Mucosa of rectum (tissue), 2 donors: Measurements from ENCODE around the gene MTUS2.

Experiments used
- H3K27ac ChIP-seq, 2 donors: one replicate each; pipeline ENCODE4 v1.7.0; 2013; ENCODE audit warnings: inconsistent platforms in 2 of 2, low read depth in 2 of 2, low read length in 2 of 2
- H3K27me3 ChIP-seq, 2 donors: one replicate each; pipeline ENCODE4 v1.7.0; 2013; ENCODE audit warnings: low read length in 2 of 2; ENCODE audit not compliant: control insufficient read depth in 2 of 2, insufficient read depth in 2 of 2
- H3K36me3 ChIP-seq, 2 donors: one replicate each; pipeline ENCODE4 v1.7.0; 2013; ENCODE audit warnings: low read length in 2 of 2; ENCODE audit not compliant: control insufficient read depth in 2 of 2, insufficient read depth in 2 of 2
- H3K4me1 ChIP-seq, 2 donors: one replicate each; pipeline ENCODE4 v1.7.0; 2013; ENCODE audit warnings: low read length in 2 of 2, mild to moderate bottlenecking in 1 of 2; ENCODE audit not compliant: control insufficient read depth in 2 of 2, insufficient read depth in 2 of 2
- H3K4me3 ChIP-seq, 2 donors: one replicate each; pipeline ENCODE4 v1.7.0; 2013; ENCODE audit warnings: low read length in 2 of 2
- H3K9ac ChIP-seq, 2 donors: one replicate each; pipeline ENCODE4 v1.7.0; 2013; ENCODE audit warnings: low read length in 2 of 2, low read depth in 1 of 2, mild to moderate bottlenecking in 1 of 2
- H3K9me3 ChIP-seq, 2 donors: one replicate each; pipeline ENCODE4 v1.7.0; 2013; ENCODE audit warnings: low read length in 2 of 2; ENCODE audit not compliant: control insufficient read depth in 2 of 2
- donor health status: healthy.
- donor health status: Normal muscosa, but diverticular disease.

The MTUS2 gene

GRCh38 chr13:28854657-28855056, 34.5 kb downstream of the MTUS2 start:
- Histone ChIP-seq H3K9me3 (no peaks in the 10 kb centered on the region), H3K27me3 (no peaks in the 10 kb centered on the region), H3K4me3 (no peak overlapping the region), H3K27ac (no peak overlapping the region), H3K36me3 (no peaks in the 10 kb centered on the region), H3K4me1 (no peaks in the 10 kb centered on the region), H3K9ac (no peak overlapping the region)

GRCh38 chr13:28856287-28856686, 36.1 kb downstream of the MTUS2 start:
- Histone ChIP-seq H3K4me1 (no peaks in the 10 kb centered on the region), H3K36me3 (no peaks in the 10 kb centered on the region), H3K27ac (no peak overlapping the region), H3K9me3 (no peaks in the 10 kb centered on the region), H3K4me3 (no peak overlapping the region), H3K9ac (no peak overlapping the region), H3K27me3 (no peaks in the 10 kb centered on the region)

- Histone ChIP-seq H3K4me1 (no peaks in the 10 kb centered on the region), H3K27ac (no peak overlapping the region), H3K9me3 (no peaks in the 10 kb centered on the region), H3K27me3 (no peaks in the 10 kb centered on the region), H3K36me3 (no peaks in the 10 kb centered on the region), H3K4me3 (no peak overlapping the region), H3K9ac (no peak overlapping the region)
Observed at GRCh38 chr13:28859069-28859468, 38.9 kb downstream of the MTUS2 start.

- no peak overlapping the region for H3K4me3 ChIP-seq
- H3K36me3 ChIP-seq = no peaks in the 10 kb centered on the region
- no peak overlapping the region for H3K27ac ChIP-seq
- H3K9ac ChIP-seq = no peak overlapping the region
- H3K4me1 ChIP-seq = no peaks in the 10 kb centered on the region
- no peaks in the 10 kb centered on the region for H3K27me3 ChIP-seq
- H3K9me3 ChIP-seq = no peaks in the 10 kb centered on the region
Observed at GRCh38 chr13:28859717-28860116, 39.6 kb downstream of the MTUS2 start.

GRCh38 chr13:28864544-28864943, 44.4 kb downstream of the MTUS2 start:
- Histone ChIP-seq H3K9me3 (no peaks in the 10 kb centered on the region), H3K4me3 (no peak overlapping the region), H3K9ac (no peak overlapping the region), H3K36me3 (no peaks in the 10 kb centered on the region), H3K4me1 (no peaks in the 10 kb centered on the region), H3K27me3 (no peaks in the 10 kb centered on the region), H3K27ac (no peak overlapping the region)

- H3K27me3 ChIP-seq = no peaks in the 10 kb centered on the region
- no peak overlapping the region for H3K4me3 ChIP-seq
- H3K9me3 ChIP-seq = no peaks in the 10 kb centered on the region
- H3K27ac ChIP-seq = no peak overlapping the region
- H3K9ac ChIP-seq = no peak overlapping the region
- no peaks in the 10 kb centered on the region for H3K4me1 ChIP-seq
- no peaks in the 10 kb centered on the region for H3K36me3 ChIP-seq
Observed at GRCh38 chr13:28865149-28865744, 45.1 kb downstream of the MTUS2 start.

- H3K9me3 ChIP-seq = no peaks in the 10 kb centered on the region
Observed at GRCh38 chr13:28865951-28866350, 45.8 kb downstream of the MTUS2 start.

GRCh38 chr13:28866932-28867331, 46.8 kb downstream of the MTUS2 start:
- Histone ChIP-seq H3K36me3 (no peaks in the 10 kb centered on the region), H3K9ac (no peak overlapping the region), H3K4me1 (no peaks in the 10 kb centered on the region), H3K27me3 (no peaks in the 10 kb centered on the region), H3K9me3 (no peaks in the 10 kb centered on the region), H3K4me3 (no peak overlapping the region), H3K27ac (no peak overlapping the region)

More at GRCh38 chr13:28865951-28866350, 45.8 kb downstream of the MTUS2 start:
- Histone ChIP-seq H3K36me3 (no peaks in the 10 kb centered on the region), H3K27me3 (no peaks in the 10 kb centered on the region), H3K27ac (no peak overlapping the region), H3K4me3 (no peak overlapping the region), H3K4me1 (no peaks in the 10 kb centered on the region), H3K9ac (no peak overlapping the region)

- Histone ChIP-seq H3K27ac (no peak overlapping the region), H3K4me3 (no peak overlapping the region), H3K9me3 (no peaks in the 10 kb centered on the region), H3K36me3 (no peaks in the 10 kb centered on the region), H3K27me3 (no peaks in the 10 kb centered on the region), H3K4me1 (no peaks in the 10 kb centered on the region), H3K9ac (no peak overlapping the region)
Observed at GRCh38 chr13:28867564-28867963, 47.4 kb downstream of the MTUS2 start.

GRCh38 chr13:28872427-28873176, 52.5 kb downstream of the MTUS2 start:
- Histone ChIP-seq H3K9me3 (no peaks in the 10 kb centered on the region), H3K27ac (no peak overlapping the region), H3K9ac (no peak overlapping the region), H3K27me3 (no peaks in the 10 kb centered on the region), H3K4me3 (no peak overlapping the region), H3K36me3 (no peaks in the 10 kb centered on the region), H3K4me1 (no peaks in the 10 kb centered on the region)
